GM19351 (cell line): ENCODE data around the gene DDOST.

Experiments
- ATAC-seq: cut with Tn5 transposase; IDR thresholded peaks from one replicate; pipeline ENCODE4 v1.9.1; 2021; ENCODE audit warnings: mild to moderate bottlenecking, moderate library complexity; ENCODE audit not compliant: unreplicated experiment

Gene DDOST

DNA sequence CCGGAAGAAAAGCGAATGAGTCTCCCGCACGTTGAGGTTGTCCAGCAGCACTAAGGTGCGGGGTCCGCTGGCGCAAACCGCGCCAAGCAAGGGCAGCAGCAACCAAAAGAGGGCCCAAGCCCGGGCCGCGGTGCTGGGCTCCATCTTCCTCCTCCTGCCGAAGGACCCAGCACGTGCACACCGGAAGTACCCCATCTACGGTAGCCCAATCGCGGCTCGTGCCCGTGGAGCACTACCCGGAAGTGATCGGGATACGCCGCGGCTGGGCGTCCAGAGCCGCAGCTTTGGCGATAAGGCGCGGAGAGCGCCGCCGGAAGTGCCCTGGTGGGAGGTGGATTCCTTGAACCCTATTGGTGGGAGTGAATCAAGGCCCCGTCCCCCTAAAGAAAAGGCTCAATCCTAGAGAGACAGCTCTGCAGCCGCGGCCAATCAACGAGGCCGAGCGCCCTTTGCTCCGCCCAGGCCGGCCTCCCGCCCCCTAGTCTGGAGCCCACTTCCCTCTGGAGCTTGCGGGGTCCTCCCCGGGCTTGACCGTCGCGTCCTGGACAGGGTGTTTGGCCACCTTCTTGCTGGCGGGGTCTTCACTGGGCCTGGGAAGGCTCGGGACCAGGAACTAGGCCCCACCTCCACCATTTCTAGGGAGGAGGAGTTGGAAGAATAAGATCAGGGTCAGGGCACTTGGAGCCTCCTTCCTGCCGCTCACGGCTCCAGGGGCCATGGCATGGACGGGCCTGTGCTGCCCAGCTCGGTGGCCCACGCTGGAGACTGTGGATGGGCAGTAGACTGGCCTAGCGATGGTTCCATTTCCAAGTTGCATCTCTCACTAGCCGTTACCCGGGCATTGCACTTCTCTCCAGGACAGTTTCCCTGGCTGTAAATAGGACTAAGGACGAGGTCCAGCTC is at the start of gene DDOST:
TSS of gene DDOST (minus strand) at position 163 of the 903 bp plus-strand sequence. CDS start at position 144, 19 bp downstream.
- peak; percentile 94 for ATAC-seq

DNA sequence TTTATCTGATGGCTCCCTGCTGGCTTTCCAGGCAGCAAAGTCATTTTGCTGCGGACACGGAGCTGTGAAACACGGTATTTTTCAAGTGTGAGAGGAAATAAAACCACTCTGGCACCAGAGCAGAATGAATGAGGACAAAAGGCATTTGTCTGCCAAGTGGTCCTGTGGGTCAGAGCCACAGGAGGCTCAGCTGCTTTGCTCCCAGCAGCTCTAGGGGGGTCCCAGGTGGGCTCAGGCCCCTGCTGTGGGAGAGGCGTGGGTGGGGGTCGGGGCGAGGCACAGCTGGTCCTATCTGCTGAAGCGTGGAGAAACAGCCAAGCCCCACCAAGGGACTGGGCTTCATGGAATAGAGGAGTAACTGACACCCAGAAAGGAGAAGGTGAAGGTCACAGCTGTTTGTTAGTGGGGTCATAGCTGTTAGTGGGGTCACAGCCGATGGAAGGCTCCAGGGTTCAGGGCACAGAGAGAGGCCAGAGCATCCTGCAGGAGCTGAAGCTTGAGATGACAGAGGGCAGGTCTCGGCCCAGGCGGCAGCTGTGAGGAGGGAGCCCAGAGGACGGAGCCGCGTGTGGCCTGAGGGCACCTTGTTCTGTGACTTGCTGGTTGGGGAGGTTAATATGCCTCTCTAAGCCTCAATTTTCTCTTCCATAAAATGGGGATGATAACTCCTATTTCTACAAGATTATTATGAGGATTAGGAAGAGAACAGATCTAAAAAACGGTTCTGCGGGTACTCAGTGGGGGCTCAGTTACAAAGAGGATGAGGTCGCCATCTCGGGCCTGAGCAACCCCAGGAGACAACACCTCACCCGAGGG is 49.5 kb upstream of the DDOST start:
- no peak for ATAC-seq

DNA sequence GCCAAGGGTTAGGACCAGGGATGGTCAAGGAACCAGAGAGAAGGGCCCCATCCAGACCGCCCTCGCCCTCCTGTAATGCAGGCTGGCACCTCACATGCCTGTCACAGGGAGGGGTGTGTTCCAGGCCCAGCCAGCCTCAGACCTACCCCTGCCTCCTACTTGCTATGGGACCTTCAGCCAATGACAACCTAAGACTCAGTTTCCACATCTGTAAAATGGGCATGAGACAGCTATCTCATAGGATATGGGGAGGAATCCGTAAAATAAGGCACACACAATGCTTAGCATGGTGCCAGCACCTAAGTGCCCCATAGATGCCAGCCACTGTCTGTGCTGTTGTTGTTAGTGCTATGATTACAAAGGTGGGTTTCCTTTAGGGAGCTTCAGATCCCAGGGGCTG is 48.7 kb upstream of the DDOST start:
- ATAC-seq: no peak

DNA sequence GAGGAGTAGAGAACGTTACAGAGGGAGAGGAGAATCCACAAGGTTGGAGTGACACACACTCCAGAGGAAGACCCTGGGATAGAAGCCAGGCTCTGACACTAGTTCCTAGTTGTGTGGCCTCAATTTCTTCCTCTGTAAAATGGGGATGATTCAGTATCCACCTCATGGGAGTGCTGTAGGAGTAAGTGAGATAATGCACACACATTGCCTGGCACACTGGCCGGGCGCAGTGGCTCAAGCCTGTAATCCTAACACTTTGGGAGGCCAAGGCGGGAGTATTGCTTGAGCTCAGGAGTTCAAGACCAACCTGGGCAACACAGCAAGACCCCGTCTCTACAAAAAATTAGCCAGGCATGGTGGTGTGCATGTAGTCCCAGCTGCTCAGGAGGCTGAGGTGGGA is 47.7 kb upstream of the DDOST start:
- ATAC-seq: no peak

DNA sequence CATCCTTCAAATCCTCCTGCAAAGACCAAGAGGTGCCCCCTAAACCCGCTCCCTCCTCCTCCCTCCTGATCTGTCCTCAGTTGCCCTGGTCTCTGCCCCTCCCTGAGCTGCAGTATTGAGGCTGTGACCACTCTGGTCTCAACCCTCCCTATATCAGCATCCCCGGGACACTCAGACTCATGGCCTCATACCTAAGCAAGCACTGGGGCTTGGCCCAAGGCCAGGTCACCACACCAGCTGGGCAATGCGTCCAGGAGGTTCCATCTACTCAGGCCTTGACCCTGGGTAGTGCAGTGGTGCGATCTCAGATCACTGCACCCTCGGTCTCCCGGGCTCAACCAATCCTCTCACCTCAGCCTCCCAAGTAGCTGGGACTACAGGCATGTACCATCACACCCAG is 46.9 kb upstream of the DDOST start:
- ATAC-seq: no peak

DNA sequence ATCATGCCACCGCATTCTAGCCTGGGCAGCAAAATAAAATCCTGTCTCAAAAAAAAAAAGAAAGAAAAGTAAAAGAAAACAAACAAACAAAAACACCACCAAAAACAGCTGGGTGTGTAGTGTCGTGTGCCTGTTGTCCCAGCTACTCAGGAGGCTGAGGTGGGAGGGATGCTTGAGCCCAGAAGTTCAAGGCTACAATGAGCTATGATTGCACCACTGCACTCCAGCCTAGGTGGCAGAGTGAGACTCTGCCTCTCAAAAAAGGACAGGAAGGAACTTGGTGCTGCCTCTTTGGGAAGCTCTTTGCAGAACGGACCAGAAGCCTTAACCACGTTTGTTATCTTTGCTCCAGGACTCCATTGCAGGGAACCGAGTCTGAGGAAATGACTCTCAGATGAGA is 45.7 kb upstream of the DDOST start:
- ATAC-seq: no peak

DNA sequence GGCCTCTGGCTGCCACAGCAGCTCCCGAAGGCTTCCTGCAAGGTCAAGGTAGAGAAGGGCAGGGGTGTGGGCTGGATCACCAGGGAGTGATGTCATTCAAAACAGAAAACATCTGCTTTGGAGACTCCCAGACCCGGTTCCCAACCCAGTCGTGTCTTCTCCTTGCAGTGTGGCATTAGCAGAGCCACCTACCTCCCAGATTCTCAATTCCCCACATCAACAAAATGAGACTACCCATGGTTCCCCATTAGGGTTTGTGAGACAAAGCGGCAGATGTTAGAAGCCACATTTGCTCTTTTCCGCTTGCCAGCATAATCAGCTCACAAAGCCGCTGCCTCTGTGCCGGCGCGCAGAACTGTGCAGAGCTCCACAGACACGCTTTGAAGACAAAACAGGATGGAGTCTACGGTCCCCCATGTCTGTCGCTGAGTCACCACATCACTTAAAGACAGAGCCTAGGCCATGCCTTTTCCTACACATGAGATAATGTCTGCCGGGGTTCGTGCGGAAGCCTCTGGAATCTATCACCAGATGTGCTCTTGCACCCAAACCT is 44.1 kb upstream of the DDOST start:
- no peak for ATAC-seq

DNA sequence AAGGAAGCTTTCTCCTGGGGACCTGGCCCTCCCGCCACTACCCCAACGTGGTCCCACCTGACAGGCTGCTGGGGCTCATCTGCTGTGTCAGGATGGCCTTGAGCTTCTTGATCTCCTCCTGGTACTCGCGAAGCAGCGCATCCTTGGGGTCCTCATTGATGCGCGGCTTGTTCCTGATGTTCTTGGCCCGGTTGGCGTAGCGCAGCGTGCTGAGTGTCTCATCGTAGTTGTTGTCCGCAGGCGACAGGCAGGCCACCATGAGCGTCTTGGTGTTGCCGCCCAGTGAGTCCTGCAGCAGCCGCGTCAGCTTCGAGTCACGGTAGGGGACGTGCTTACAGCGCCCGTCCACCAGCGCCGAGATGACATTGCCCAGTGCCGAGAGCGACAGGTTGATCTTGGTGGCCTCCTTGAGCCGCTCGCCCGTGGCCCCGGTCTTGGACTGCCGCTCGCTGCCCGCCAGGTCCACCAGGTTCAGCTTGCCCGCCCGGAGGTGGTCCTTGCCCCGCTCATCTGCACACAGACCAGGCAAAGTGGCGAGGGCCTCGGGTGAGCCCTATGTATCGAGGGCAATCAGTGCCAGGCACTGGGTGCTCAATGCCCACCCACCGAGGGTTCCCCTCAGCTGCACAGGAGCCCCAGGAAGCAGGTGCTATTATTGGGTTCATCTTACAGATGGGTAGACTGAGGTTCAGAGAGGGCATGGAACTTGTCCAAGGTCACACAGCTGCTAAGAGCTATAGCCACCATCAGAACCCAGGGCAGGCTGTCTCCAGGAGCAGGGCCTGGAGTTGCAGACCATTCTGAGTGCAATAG is 43.4 kb upstream of the DDOST start:
- no peak for ATAC-seq

DNA sequence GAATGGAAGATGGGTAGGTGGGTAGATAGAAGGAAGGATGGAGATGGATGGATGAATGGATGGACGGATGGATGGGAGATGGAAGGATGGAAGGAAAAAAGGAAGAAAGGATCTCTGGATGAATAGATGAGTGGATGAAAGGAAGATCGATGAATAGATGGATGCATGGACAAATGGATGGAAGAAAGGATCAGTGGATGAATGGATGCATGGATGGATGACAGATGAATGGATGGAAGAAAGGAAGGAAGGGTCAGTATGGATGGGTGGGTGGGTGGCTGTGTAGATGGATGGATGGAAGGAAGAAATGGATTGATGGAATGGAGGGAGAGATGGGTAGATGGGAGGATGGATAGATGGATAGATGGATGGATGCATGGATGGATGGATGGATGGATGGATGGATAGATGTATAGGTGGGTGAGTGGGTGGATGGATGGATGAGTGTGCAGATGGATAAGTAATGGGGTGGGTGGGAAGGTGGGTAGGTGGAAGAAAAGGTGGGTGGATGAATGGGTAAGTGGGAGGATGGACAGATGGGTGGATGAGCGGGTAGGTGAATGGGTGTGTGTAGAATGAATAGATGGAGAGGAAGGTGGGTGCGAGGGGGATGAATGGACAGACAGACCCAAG is 42.1 kb upstream of the DDOST start:
- no peak for ATAC-seq

DNA sequence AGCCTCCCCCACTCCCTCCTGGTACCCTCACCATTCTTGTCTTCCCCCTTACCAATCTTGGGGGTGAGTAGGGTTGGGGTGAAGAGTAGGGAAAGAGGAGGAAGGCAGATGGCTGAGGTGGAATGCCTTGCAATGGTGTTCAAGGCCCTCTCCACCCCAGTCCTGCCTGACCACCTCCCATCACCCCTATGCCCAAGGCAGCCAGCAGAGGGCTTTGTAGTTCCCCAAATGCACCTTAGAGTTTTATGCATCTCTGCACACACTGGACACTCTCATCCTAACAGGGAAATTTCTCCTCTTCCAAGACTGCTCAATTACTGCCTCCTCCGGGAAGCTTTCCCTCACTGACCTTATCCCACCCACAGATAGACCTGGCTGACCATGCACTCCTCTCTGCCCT is 41.2 kb upstream of the DDOST start:
- ATAC-seq: no peak

DNA sequence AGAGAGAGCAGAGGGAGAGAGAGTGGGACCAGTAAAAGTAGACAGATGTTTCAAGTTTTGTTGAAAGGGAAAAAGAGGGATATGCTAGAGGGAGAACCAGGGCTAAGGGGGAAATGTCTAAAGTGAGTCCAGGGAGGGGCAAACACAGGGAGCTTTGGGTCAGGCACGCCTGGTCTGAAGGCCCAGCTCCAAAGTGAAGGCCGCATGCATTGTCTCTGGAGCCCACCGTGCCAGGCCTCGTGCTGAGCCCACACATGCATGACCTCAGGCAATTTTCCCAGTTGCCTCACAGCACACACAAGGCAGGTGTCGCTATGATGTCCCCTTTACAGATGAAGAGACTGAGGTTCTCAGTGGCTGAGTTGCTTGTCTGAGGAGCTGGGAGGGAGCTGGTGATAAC is 40.7 kb upstream of the DDOST start:
- ATAC-seq: no peak

DNA sequence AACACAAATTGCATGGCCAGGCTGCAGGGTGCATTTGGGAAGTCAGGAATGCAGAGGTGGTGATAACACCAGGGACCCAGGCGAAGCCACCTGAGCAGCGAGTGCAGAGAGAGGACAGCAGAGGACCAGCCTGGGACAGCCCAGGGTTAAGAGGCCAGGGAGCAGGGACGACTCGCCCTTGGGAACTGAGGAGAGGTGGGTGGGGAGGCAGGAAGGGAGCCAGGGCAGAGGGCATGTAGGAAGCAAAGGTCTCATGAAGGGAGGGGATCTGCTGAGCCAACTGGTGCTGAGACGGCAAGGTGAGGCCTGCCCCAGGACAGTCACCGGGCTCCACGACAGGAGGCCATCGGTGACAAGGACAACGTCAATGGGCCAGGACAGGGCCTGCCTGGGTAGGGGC is 40.3 kb upstream of the DDOST start:
- no peak for ATAC-seq

DNA sequence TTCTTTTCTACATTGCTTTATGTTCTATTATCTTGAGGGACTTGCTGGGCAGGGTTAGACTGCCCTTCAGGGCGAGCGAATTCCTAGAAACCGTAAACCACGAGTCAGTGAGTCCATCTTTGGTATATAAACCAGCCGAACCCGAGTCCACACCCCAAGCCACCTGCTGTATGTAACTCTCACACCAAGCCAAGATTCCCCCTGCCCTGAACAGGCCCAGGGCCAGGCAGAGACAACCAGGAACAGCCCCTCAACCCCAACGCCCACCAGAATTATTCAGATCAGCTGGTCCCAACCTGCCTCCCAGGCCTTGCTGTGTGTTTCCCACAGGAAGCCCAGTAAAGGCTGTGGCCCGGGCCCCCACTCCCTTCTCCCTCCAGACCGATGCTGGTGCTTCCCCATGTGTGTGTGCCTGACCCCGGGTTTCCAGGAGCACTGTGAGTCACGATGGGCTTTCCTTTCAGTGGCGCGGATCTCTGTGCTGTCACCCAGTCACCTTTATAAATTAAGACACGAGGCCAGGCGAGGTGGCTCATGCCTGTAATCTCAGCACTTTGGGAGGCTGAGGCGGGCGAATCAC is 39.6 kb upstream of the DDOST start:
- ATAC-seq: no peak

DNA sequence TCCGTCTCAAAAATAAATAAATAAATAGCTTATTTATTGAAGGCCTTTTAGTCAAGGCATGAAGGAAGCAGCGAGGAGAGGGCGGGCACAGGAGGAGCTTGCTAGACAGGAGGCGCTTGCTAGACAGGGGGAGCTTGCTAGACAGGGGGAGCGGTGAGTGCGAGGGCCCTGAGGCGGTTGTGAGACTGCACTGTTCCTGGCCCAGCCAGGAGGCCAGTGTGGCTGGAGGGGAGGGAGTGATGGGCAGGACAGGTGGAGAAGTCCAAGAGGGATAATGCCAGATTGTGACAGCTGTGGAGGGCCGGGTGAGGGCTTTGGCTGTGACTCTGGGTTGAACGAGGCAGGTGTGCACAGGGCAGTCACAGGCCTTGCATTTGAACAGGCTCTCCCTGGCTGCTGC is 38.4 kb upstream of the DDOST start:
- ATAC-seq: no peak

DNA sequence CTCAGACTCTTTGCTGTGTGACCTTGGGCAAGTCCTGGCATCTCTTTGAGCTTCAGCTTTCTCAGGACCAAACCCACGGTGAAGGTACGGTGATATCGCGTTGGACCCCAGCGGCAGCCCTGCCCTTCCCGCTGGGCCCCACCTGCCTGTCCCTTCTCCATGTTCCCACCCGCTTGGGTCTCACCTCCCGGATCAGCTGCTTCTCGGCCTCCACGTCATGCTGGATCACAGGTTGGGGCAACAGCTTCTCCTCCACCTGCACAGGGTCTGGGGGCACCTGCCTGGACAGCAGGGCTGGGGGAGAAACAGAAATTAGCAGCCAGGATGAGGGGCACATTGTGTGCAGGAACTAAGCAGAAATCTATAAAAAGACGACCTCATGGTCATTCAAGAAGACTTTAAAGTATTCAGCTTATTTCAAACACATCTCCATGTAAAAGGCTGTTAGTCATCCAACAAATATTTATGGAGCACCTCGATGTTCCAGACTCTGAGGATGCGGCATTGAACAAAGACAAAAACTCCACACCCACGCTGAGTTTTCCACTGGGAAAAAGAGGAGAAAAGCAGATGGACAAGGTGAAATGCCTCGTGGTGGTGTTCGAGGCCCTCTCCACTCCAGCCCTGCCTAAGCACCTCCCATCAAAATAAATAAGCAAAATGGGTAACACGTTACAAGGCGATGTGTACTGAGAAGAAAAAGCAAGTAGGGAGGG is 37.2 kb upstream of the DDOST start:
- no peak for ATAC-seq

DNA sequence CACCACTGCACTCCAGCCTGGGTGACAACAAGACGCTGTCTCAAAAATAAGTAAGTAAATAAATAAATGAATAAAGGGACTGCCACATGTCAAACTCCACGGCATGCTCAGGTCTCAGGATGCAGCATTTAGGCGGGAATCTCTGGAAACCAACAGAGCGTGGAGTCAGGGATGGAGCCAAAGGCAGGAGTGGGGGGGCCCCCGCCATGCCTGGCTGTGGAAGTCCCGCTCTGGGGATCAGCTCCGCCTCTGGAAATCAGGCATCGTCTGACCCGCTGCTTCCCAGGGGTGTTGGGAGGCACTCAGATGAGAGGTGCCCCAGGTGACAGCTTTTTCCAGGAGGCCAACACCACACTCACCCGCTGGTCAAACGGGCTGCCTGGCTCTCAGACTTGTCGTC is 36.4 kb upstream of the DDOST start:
- ATAC-seq: no peak

DNA sequence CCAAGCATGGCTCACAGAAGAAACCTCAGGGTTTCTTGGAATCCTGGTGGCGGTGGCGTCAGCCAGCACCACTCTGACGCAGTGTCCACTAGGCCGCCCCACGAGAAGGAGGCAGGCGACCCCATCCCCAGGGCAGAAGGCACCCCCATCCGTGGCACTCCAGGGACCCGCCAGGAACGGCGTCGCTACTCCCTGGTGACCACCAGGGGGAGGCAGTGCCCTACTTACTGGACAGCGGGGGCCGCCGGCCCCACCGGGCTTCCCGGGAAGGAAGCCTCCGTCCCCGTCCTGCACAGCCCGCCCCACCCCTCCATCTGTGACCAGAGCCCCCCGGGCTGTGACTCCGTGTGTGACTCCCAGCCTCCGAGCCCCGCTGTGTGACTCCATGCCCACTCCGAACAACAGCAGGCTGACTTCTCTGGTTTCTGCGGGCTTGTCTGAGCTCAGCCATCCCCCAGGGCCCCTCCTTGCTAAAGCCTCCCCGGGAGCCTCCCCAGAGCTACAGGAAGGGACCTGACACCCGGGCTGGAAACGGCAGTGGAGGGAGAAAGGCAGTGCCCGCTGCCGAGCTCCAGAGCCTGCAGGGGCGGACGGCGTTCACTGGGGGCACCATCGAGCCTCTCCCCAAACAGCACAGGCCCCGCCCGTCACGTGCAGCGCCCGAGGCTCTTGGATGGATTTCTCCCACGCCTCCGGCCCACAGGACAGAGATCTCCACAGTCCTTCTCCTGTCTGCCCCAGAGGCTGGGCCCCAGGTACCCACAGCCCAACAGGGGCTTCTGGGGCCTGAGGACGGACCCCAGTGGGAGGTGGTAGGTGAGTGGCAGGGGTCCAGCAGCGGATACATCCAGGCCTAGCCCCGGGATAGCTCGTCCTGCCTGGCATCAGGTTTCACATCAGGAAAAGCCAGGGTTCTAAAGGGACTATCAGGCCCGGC is 35.5 kb upstream of the DDOST start:
- ATAC-seq: peak; percentile 77

DNA sequence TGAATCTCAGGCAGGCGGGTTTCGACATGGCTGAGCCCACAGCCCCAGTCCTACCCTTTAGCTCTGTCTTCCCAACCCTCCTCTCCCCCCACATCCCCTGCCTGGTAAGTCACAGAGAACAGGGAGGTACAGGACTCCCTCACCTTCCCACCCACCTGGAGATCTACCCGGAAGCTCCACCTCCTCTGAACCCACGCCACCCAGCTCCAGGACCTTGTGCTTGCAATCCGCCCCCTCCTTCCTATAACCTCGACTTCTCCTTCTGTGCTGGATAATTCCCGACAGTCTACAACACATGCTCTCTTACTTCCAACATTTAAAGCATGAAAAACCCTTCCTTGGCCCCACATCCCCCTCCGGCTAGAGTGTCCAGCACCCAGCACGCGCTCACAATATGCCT is 34.3 kb upstream of the DDOST start:
- no peak for ATAC-seq
